Nephron (organoid): ENCODE measurements around the gene DCLK3.

ENCODE experiments used
- H3K27ac Mint-ChIP-seq, 3 experiments: 2 replicates each; pipeline ENCODE4 v1.8.0; 2020; ENCODE audit warnings: mixed read lengths in 3 of 3, mild to moderate bottlenecking in 2 of 3, moderate library complexity in 1 of 3
- H3K27me3 Mint-ChIP-seq: 2 replicates; pipeline ENCODE4 v1.8.0; 2021; ENCODE audit warnings: low read depth, mild to moderate bottlenecking, moderate library complexity, mixed read lengths
- H3K36me3 Mint-ChIP-seq: 2 replicates; pipeline ENCODE4 v1.8.0; 2020; ENCODE audit warnings: low read depth, mixed read lengths
- H3K4me1 Mint-ChIP-seq: 2 replicates; pipeline ENCODE4 v1.8.0; 2020; ENCODE audit warnings: mixed read lengths
- H3K4me3 Mint-ChIP-seq, 3 experiments: 2 replicates each; pipeline ENCODE4 v1.8.0; 2020; ENCODE audit warnings: mild to moderate bottlenecking in 3 of 3, mixed read lengths in 3 of 3, moderate library complexity in 2 of 3
- H3K9me3 Mint-ChIP-seq: 2 replicates; pipeline ENCODE4 v1.8.0; 2020; ENCODE audit warnings: mixed read lengths
- TF ChIP-seq, protein P1 (sequence below), 3 experiments: fragments of 200-600 bp; sonication (generic); IDR thresholded peaks; one replicate each; pipeline ENCODE4 v1.5.0; 2021; ENCODE audit warnings: antibody characterized with exemption in 3 of 3; ENCODE audit not compliant: unreplicated experiment in 3 of 3

DCLK3 gene

GRCh38 chr3:36713904-36714303, 50.4 kb downstream of the DCLK3 start:
- Mint-ChIP-seq H3K4me1 (no peaks in the 10 kb centered on the region), H3K36me3 (no peaks in the 10 kb centered on the region), H3K4me3 (no peak overlapping the region), H3K27me3 (peaks cover 13% of the 10 kb centered on the region), H3K27ac (no peak overlapping the region), H3K9me3 (no peaks in the 10 kb centered on the region)
- TF ChIP-seq, protein P1, sequence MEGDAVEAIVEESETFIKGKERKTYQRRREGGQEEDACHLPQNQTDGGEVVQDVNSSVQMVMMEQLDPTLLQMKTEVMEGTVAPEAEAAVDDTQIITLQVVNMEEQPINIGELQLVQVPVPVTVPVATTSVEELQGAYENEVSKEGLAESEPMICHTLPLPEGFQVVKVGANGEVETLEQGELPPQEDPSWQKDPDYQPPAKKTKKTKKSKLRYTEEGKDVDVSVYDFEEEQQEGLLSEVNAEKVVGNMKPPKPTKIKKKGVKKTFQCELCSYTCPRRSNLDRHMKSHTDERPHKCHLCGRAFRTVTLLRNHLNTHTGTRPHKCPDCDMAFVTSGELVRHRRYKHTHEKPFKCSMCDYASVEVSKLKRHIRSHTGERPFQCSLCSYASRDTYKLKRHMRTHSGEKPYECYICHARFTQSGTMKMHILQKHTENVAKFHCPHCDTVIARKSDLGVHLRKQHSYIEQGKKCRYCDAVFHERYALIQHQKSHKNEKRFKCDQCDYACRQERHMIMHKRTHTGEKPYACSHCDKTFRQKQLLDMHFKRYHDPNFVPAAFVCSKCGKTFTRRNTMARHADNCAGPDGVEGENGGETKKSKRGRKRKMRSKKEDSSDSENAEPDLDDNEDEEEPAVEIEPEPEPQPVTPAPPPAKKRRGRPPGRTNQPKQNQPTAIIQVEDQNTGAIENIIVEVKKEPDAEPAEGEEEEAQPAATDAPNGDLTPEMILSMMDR (IDR thresholded peaks at IDR 0.05; ENCODE audit: unreplicated experiment in 3 of 3): no peak

DNA sequence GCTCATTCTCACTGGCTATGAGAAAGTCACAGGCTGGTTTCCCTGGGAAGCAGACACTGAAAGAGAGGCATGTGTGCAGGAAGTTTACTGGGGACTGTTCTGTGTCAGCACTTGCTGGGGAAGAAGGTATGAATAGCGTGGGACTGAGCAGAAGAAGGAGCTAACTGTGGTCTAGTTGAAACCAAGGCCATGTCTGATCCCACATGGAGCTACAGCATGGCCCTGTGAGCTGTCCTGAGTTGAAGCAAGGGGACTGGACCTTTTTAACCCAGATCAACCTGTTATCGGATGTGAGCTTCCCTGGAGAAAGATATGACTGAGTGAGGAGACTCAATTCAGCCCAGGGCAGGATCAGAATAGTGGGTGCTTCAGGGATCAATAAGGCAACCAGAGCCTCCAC, 53.7 kb downstream of the DCLK3 start:
- TF ChIP-seq, protein P1 (IDR thresholded peaks at IDR 0.05; ENCODE audit: unreplicated experiment in 3 of 3): no peak
- Mint-ChIP-seq H3K4me3 (no peak overlapping the region), H3K36me3 (no peaks in the 10 kb centered on the region), H3K27ac (no peak overlapping the region), H3K9me3 (no peaks in the 10 kb centered on the region), H3K27me3 (peaks cover 9% of the 10 kb centered on the region), H3K4me1 (no peaks in the 10 kb centered on the region)

DNA sequence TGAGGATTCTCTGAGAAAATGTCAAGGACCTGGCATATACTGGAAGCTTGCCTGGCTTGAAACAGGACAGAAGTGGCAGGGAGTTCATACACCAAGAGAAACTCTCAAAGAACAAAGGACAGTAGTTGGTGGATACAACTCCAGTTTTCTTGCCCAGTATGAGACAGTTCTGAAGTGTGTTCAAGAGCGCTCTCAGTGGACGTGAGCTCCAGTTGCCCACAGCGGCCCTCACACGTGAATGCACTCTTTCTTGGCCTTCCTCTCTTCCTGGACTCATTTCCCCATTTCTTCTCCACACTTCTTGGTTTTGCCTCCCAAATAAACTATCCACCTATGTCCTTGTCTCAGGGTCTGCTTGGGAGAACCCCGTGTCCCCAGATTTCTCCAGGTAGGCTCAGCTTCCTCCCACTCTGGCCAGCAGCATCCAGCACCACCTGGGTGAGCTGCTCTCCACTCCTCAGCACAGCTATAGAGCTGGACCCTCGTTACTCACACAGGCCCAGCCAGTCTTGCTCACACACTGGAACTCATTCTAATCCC, 54.5 kb downstream of the DCLK3 start:
- peaks cover 9% of the 10 kb centered on the region for H3K27me3 Mint-ChIP-seq
- TF ChIP-seq, protein P1 (IDR thresholded peaks at IDR 0.05; ENCODE audit: unreplicated experiment in 3 of 3): no peak
- H3K4me3 Mint-ChIP-seq: no peak overlapping the region
- no peak overlapping the region for H3K27ac Mint-ChIP-seq
- no peaks in the 10 kb centered on the region for H3K4me1 Mint-ChIP-seq
- H3K36me3 Mint-ChIP-seq: no peaks in the 10 kb centered on the region
- H3K9me3 Mint-ChIP-seq: no peaks in the 10 kb centered on the region

DNA sequence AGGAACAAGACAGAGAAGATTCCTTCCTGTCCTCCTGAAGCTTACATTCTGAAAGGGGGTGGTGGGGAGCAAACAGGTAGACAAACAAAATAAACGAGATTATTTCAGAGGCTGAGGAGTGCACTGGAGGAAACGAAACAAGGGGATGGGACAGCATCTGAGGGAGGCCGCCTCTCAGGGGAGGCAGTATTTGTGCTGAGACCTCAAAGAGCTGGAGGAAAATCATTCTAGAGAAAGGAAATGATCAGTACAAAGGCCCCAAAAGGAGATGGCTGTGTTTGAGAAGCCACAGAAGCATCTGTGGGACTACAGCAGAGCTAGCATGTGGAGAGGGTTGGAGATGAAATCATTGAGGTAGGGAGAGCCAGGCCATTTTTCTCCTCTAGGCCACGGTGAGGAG, 55.1 kb downstream of the DCLK3 start:
- Mint-ChIP-seq H3K4me3 (no peak overlapping the region), H3K9me3 (no peaks in the 10 kb centered on the region), H3K27ac (no peak overlapping the region), H3K4me1 (no peaks in the 10 kb centered on the region), H3K27me3 (peaks cover 9% of the 10 kb centered on the region), H3K36me3 (no peaks in the 10 kb centered on the region)
- TF ChIP-seq, protein P1 (IDR thresholded peaks at IDR 0.05; ENCODE audit: unreplicated experiment in 3 of 3): no peak

DNA sequence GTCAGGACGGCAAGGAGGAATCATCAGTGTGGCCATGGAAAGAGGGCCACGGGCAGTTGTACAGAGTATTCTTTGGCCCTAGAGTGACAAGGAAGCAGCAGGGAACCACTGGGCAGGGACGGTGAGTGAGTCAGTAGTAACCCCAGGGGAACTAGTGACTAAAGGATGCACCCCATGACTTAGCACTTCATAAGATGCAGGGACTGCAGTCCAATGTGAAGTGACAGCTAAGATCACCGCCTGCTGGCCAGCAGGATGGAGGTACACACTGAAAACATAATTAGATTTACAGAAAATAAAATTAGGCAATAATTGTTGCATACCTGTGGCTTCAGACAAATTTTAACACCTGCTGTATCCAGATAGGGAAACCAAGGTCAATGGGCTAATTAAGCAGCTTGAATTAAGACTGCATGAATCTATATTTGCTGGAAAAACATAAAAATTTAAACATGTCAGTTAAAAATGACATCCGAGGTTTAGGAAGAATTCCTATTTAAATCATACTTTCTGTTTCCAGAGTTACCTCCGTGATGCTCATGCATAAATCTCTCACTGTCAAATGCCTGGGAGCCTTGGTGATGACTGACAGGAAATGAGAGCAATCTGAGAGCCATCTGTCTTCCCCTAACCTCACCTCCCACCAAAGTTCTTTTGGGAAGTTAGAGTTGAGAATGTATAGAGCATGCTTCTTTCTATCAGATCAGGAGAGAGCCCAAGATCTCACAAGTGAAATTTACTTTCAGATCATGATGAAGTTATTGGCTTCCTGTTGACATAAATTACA, 56.5 kb downstream of the DCLK3 start:
- Mint-ChIP-seq H3K27me3 (peaks cover 16% of the 10 kb centered on the region), H3K4me1 (no peaks in the 10 kb centered on the region), H3K9me3 (no peaks in the 10 kb centered on the region), H3K27ac (no peak overlapping the region), H3K4me3 (no peak overlapping the region), H3K36me3 (no peaks in the 10 kb centered on the region)
- TF ChIP-seq, protein P1 (IDR thresholded peaks at IDR 0.05; ENCODE audit: unreplicated experiment in 3 of 3): no peak

DNA sequence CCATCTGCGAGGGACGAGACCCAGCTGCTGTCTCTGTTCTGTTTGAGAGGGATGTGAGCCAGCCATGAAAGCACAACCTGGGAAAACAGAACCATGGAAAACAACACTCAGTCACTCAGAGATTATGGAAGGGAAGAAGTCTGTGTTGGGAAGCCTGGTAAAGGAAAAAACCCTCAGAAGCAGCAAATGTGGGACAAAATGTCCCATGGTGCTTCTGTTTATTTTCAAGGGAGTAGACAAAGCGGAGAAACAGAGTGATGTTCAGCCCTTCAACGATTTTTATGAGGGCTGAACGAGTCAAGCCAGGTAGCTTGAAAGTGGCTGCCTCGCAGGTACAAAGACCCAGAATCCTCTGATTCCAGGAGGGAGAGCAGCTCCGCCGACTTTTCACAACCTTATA, 59.3 kb downstream of the DCLK3 start:
- Mint-ChIP-seq H3K4me3 (no peak overlapping the region), H3K27me3 (peaks cover 12% of the 10 kb centered on the region), H3K9me3 (no peaks in the 10 kb centered on the region), H3K27ac (no peak overlapping the region), H3K4me1 (no peaks in the 10 kb centered on the region), H3K36me3 (no peaks in the 10 kb centered on the region)
- TF ChIP-seq, protein P1 (IDR thresholded peaks at IDR 0.05; ENCODE audit: unreplicated experiment in 3 of 3): no peak
